ENCODE data around the gene ZDHHC7. TPM values are rescaled to one million over a fixed set of nuclear protein-coding genes. Genes with fewer than 3 reads are reported as not detected.

ZDHHC7 gene
- total RNA-seq, 1 experiment from 2014 or later = 39.1 TPM

DNA sequence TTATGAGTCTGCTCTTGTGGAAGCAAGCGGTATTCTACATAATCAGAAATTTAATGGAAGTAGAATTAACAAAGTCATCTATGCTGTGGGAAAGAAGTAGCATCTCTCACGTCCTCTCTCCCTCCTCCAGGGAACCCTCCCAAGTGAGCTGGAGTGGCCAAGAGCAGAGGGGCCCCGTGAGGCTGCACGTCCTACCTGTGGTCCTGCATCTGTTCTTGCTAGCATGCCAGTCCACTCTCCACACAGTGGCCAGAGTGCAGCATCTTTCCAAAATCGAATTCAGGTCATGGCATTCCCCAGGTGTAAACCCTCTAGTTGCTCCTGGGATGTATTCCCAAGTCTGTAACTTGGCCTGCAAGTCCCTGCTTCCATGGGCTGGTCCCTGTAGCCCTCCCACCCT lies 26.4 kb upstream of the ZDHHC7 start:
- Mint-ChIP-seq H3K4me1 (peaks cover 6 to 7% of the 10 kb centered on the region in 2 experiments; a peak in 3 of 4 replicates), H3K36me3 (ENCODE audit: insufficient read depth in 1 of 3, low read depth in 3 of 3) (no peaks in the 10 kb centered on the region), H3K27me3 (ENCODE audit: low read depth) (peaks cover 9% of the 10 kb centered on the region), H3K27ac (no peak overlapping the region), H3K9me3 (no peaks in the 10 kb centered on the region), H3K4me3 (no peak overlapping the region)
- H3K23ac ChIP-seq (ENCODE audit: insufficient read length, low read depth, low read length) = no peak overlapping the region
- H3K14ac ChIP-seq (ENCODE audit: insufficient read depth, low read length) = no peak overlapping the region
- no peaks in the 10 kb centered on the region for H3K23me2 ChIP-seq (ENCODE audit: insufficient read length, low read depth, low read length, poor library complexity, severe bottlenecking)
- H4K5ac ChIP-seq (ENCODE audit: insufficient read length, low read depth, low read length) = no peak overlapping the region
- no peak overlapping the region for H3K4ac ChIP-seq (ENCODE audit: low read depth, low read length)
- no peaks in the 10 kb centered on the region for H3K27me3 ChIP-seq (ENCODE audit: insufficient read depth, low read length)
- no peak overlapping the region for H4K8ac ChIP-seq (replicated peaks; ENCODE audit: insufficient read length, low read depth, low read length)
- WGBS (ENCODE audit: extremely low coverage, insufficient read length, low lambda C conversion rate) = no CpG with 5 or more reads among the region's 5 CpGs
- H3K4me2 ChIP-seq (ENCODE audit: insufficient read depth, insufficient read length, low read length) = no peak overlapping the region
- no peak overlapping the region for H2AFZ ChIP-seq (ENCODE audit: low read length)
- H3K56ac ChIP-seq (ENCODE audit: insufficient read length, low read depth, low read length) = no peak overlapping the region
- H3K79me1 ChIP-seq (ENCODE audit: insufficient read depth, low read depth, low read length, poor library complexity, severe bottlenecking) = no peaks in the 10 kb centered on the region
- no peak overlapping the region for H2BK12ac ChIP-seq (ENCODE audit: insufficient read length, low read depth, low read length)
- H3K79me2 ChIP-seq (ENCODE audit: insufficient read depth, low read length) = no peaks in the 10 kb centered on the region
- no peak overlapping the region for H3K27ac ChIP-seq (ENCODE audit: insufficient read length, low read depth, low read length)
- H2BK20ac ChIP-seq (ENCODE audit: low read depth, low read length, poor library complexity, severe bottlenecking) = no peak overlapping the region
- no peaks in the 10 kb centered on the region for H3K9me3 ChIP-seq (ENCODE audit: control insufficient read depth, low read depth, low read length)
- no peak overlapping the region for H3T11ph ChIP-seq (ENCODE audit: low read length)
- H2BK120ac ChIP-seq (ENCODE audit: low read depth, low read length, poor library complexity, severe bottlenecking) = no peak overlapping the region
- no peak overlapping the region for H2BK5ac ChIP-seq (ENCODE audit: insufficient read length, low read length)
- TF ChIP-seq, protein P1, sequence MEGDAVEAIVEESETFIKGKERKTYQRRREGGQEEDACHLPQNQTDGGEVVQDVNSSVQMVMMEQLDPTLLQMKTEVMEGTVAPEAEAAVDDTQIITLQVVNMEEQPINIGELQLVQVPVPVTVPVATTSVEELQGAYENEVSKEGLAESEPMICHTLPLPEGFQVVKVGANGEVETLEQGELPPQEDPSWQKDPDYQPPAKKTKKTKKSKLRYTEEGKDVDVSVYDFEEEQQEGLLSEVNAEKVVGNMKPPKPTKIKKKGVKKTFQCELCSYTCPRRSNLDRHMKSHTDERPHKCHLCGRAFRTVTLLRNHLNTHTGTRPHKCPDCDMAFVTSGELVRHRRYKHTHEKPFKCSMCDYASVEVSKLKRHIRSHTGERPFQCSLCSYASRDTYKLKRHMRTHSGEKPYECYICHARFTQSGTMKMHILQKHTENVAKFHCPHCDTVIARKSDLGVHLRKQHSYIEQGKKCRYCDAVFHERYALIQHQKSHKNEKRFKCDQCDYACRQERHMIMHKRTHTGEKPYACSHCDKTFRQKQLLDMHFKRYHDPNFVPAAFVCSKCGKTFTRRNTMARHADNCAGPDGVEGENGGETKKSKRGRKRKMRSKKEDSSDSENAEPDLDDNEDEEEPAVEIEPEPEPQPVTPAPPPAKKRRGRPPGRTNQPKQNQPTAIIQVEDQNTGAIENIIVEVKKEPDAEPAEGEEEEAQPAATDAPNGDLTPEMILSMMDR (conservative IDR thresholded peaks at IDR 0.05) = no peak
- H3K9ac ChIP-seq (ENCODE audit: extremely low read depth, insufficient read length, low read length) = no peak overlapping the region
- H4K20me1 ChIP-seq (ENCODE audit: control insufficient read depth, insufficient read depth, insufficient read length) = no peaks in the 10 kb centered on the region
- no peak overlapping the region for H3K18ac ChIP-seq (ENCODE audit: insufficient read length, low read depth, low read length)
- DNase-seq = no peak
- H4K91ac ChIP-seq (ENCODE audit: insufficient read length, low read depth, low read length) = no peak overlapping the region
- H3K4me1 ChIP-seq (ENCODE audit: insufficient read depth, low read length) = no peaks in the 10 kb centered on the region
- no peak overlapping the region for H2AK5ac ChIP-seq (ENCODE audit: insufficient read length, low read length)
- H2BK15ac ChIP-seq (ENCODE audit: low read depth, low read length) = no peak overlapping the region

Measured in H9 (cell line).